A673 (cell line): Measurements from ENCODE around the gene SYNE1. TPM values are rescaled to one million over a fixed set of nuclear protein-coding genes. Genes with fewer than 3 reads are reported as not detected.

Experiments
- BruUV-seq: library from RNA; stranded (reverse); fragments of 400-500 nt; replicated peaks from 2 replicates; lab custom pipeline; 2021; lab: Mats Ljungman, UMichigan
- CTCF ChIA-PET: fragments of 300-600 bp; sonication (Branson Sonifier 250); formaldehyde crosslinking; loops from one replicate; lab custom pipeline; 2022; ENCODE audit warnings: antibody characterized with exemption; lab: Charles Lee
- POLR2A ChIA-PET: fragments of 300-600 bp; sonication (Branson Sonifier 250); formaldehyde crosslinking; loops from one replicate; lab custom pipeline; 2022; ENCODE audit warnings: antibody characterized with exemption; ENCODE audit not compliant: low non-redundant PET; lab: Charles Lee
- DNase-seq: peaks from one replicate; pipeline ENCODE4 v3.0.0-alpha.2; 2015; ENCODE audit warnings: low spot score
- H3K27ac ChIP-seq: fragments of 200-600 bp; sonication (generic); 2 replicates; pipeline ENCODE4 v1.5.1; 2016; ENCODE audit warnings: mixed run types, low read depth, mild to moderate bottlenecking, mixed read lengths, antibody characterized with exemption, low read length; ENCODE audit not compliant: poor library complexity, severe bottlenecking
- H3K27me3 ChIP-seq: fragments of 200-600 bp; sonication (generic); replicated peaks from 2 replicates; pipeline ENCODE4 v1.6.1; 2017; ENCODE audit warnings: mixed run types, low read depth, mild to moderate bottlenecking, mixed read lengths, antibody characterized with exemption, low read length; ENCODE audit not compliant: insufficient read depth, poor library complexity
- H3K36me3 ChIP-seq: fragments of 200-600 bp; sonication (generic); 2 replicates; pipeline ENCODE4 v1.6.1; 2016; ENCODE audit warnings: mixed run types, mild to moderate bottlenecking, mixed read lengths, antibody characterized with exemption, low read length; ENCODE audit not compliant: insufficient read depth, poor library complexity, severe bottlenecking
- H3K4me1 ChIP-seq: fragments of 200-600 bp; sonication (generic); 2 replicates; pipeline ENCODE4 v1.6.1; 2017; ENCODE audit warnings: mixed run types, mild to moderate bottlenecking, mixed read lengths, antibody characterized with exemption, low read length; ENCODE audit not compliant: insufficient read depth, poor library complexity, severe bottlenecking
- H3K4me3 ChIP-seq: fragments of 200-600 bp; sonication (generic); 2 replicates; pipeline ENCODE4 v1.5.1; 2016; ENCODE audit warnings: low read depth, mixed run types, mild to moderate bottlenecking, mixed read lengths, low read length; ENCODE audit not compliant: poor library complexity, severe bottlenecking
- H3K9me3 ChIP-seq: fragments of 200-600 bp; sonication (generic); 2 replicates; pipeline ENCODE4 v1.6.1; 2016; ENCODE audit warnings: mixed run types, low read depth, mild to moderate bottlenecking, mixed read lengths, antibody characterized with exemption, low read length; ENCODE audit not compliant: poor library complexity, severe bottlenecking
- CTCF ChIP-seq: fragments of 300-800, 200-600 bp; sonication (generic); conservative IDR thresholded peaks from 2 replicates; pipeline ENCODE4 v1.5.1; 2017; ENCODE audit warnings: low read depth, mild to moderate bottlenecking, antibody characterized with exemption, low read length, moderate library complexity, mixed read lengths
- EZH2 ChIP-seq: fragments of 200-600 bp; sonication (generic); IDR thresholded peaks from 2 replicates; pipeline ENCODE4 v1.6.1; 2017; ENCODE audit warnings: borderline replicate concordance, low read depth, mild to moderate bottlenecking, mixed read lengths, antibody characterized with exemption, low read length; ENCODE audit not compliant: poor library complexity, severe bottlenecking
- intact Hi-C: fragments of 100-400 bp; cut with micrococcal nuclease; formaldehyde crosslinking; loops from one replicate; pipeline ENCODE4 v1.10.0; 2022; ENCODE audit not compliant: unreplicated experiment
- total RNA-seq: library from RNA; stranded (reverse); gene quantifications from 2 replicates; pipeline ENCODE4 v1.2.3, GENCODE V29; 2021

Gene SYNE1
- total RNA-seq, 1 experiment from 2014 or later: 12.1 TPM

DNA sequence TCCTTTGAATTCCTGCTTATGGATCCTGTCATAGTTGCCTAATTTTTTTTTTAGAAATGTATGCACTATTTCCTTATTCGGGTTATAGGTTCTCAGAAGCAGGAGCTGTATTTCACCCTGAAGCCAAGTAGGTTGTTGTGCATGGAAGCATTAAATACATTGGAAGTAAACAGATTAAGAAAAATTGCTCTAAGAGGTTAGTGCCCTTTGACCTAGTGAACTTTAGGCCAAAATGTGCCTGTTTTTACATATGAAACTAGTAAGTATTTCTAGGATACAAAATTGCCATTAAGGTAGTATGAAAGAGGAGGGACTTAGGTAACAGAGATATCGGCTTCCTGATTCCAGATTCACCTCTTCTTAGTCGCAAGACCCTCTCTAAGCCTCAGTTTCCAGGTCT, 377.9 kb downstream of the SYNE1 start:
- Histone ChIP-seq H3K27me3 (no peaks in the 10 kb centered on the region), H3K4me3 (no peak overlapping the region), H3K36me3 (no peaks in the 10 kb centered on the region), H3K4me1 (no peaks in the 10 kb centered on the region), H3K9me3 (no peaks in the 10 kb centered on the region), H3K27ac (no peak overlapping the region)
- POLR2A ChIA-PET: no interaction called here
- DNase-seq: no peak
- intact Hi-C loops: no loop called here
- CTCF ChIA-PET: interaction anchor here (0.7 kb wide), 1 partner anchor 275 kb away, joined by 4 read pairs; no protein-coding TSS in a partner anchor
- no TSS peak for BruUV-seq
- no peak for TF ChIP-seq EZH2
- TF ChIP-seq CTCF: no peak

DNA sequence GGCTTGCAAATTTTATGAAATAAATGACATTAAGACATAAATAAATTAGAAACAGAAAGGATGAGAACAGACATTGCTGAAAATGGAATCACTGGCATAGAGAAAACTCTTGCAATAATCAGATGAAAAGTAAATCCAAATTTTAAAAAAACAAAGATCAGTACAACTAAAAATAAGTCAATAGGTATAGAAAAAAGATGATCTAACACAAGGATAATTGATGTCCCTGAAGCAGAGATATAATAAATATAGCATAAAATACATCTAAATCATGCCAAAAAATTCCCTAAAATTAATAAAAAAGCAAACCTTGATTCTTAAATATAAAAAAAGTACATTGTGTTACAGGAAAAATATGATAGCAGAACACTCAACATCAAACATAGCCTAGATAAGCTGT, 379.6 kb downstream of the SYNE1 start:
- no TSS peak for BruUV-seq
- POLR2A ChIA-PET: no interaction called here
- Histone ChIP-seq H3K27me3 (no peaks in the 10 kb centered on the region), H3K36me3 (no peaks in the 10 kb centered on the region), H3K4me1 (no peaks in the 10 kb centered on the region), H3K4me3 (no peak overlapping the region), H3K9me3 (no peaks in the 10 kb centered on the region), H3K27ac (no peak overlapping the region)
- intact Hi-C loops: no loop called here
- TF ChIP-seq CTCF: no peak
- TF ChIP-seq EZH2: no peak
- DNase-seq: no peak
- CTCF ChIA-PET: no interaction called here

DNA sequence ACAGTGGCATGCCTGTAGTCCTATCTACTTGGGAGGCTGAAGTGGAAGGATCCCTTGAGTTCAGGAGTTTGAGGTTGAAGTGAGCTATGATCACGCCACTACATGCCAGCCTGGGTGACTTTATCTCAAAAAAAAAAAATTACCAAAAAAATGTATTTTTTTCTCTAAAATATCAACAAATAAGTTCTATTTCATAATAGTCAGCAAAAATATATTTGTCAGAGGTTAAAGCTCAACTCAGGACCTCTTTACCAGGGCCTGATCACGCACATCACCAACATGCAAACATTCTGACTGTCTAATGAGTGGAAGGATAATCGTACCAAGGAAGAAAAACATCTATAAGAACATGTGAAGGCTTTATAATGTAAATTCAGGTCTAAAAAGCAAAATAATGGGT, 387.0 kb downstream of the SYNE1 start:
- intact Hi-C loops: no loop called here
- Histone ChIP-seq H3K9me3 (no peaks in the 10 kb centered on the region), H3K4me3 (no peak overlapping the region), H3K27me3 (no peaks in the 10 kb centered on the region), H3K36me3 (no peaks in the 10 kb centered on the region), H3K27ac (no peak overlapping the region), H3K4me1 (no peaks in the 10 kb centered on the region)
- POLR2A ChIA-PET: no interaction called here
- no peak for DNase-seq
- CTCF ChIA-PET: no interaction called here
- TF ChIP-seq EZH2: no peak
- TF ChIP-seq CTCF: no peak
- no TSS peak for BruUV-seq
